Left renal pelvis (tissue), 4 donors: ENCODE data around the gene TUBG1. TPM values are rescaled to one million over a fixed set of nuclear protein-coding genes. Genes with fewer than 3 reads are reported as not detected.
A peak's percentile ranks its signal among the peaks of the same experiment; 100 is the strongest.

Experiments
- DNase-seq, 4 donors: peaks; one replicate each; pipeline ENCODE4 v3.0.0-alpha.2; 2013; ENCODE audit warnings: low read depth in 4 of 4, low spot score in 3 of 4
- polyA plus RNA-seq, 4 donors: library from polyadenylated mRNA; unstranded; fragments of 120-200 nt; gene quantifications; one replicate each; pipeline ENCODE4 v1.2.1, GENCODE V29; 2013; ENCODE audit not compliant: insufficient read length in 4 of 4

The TUBG1 gene
- polyA plus RNA-seq, 4 donors, result 32.6 to 57.1 (median 52.7) TPM

GRCh38 chr17:42578282-42578869 lies 31.1 kb upstream of the TUBG1 start:
- peak in 2 of 4 donors; percentile 68 to 73 for DNase-seq

GRCh38 chr17:42579794-42580551 lies 29.5 kb upstream of the TUBG1 start:
- no peak for DNase-seq

- no peak for DNase-seq
Measured at GRCh38 chr17:42581744-42582270, 27.7 kb upstream of the TUBG1 start.

- DNase-seq, result no peak
Measured at GRCh38 chr17:42584880-42585279, 24.6 kb upstream of the TUBG1 start.

GRCh38 chr17:42585353-42585752 lies 24.1 kb upstream of the TUBG1 start:
- DNase-seq, result no peak

- DNase-seq, result no peak
Measured at GRCh38 chr17:42586514-42587230, 22.8 kb upstream of the TUBG1 start.

- no peak for DNase-seq
Measured at GRCh38 chr17:42590886-42591285, 18.6 kb upstream of the TUBG1 start.

GRCh38 chr17:42591411-42591810 lies 18.1 kb upstream of the TUBG1 start:
- no peak for DNase-seq

- no peak for DNase-seq
Measured at GRCh38 chr17:42596386-42596785, 13.1 kb upstream of the TUBG1 start.

- DNase-seq, result no peak
Measured at GRCh38 chr17:42598905-42599304, 10.6 kb upstream of the TUBG1 start.

GRCh38 chr17:42603318-42603717 lies 6.2 kb upstream of the TUBG1 start:
- no peak for DNase-seq

GRCh38 chr17:42607769-42608168 lies 1.7 kb upstream of the TUBG1 start:
- DNase-seq, result no peak

- no peak for DNase-seq
Measured at GRCh38 chr17:42608305-42609181, 940 bp upstream of the TUBG1 start.

GRCh38 chr17:42609814-42610801 lies 625 bp downstream of the TUBG1 start:
- DNase-seq, result peak in 1 of 4 donors; percentile 15

GRCh38 chr17:42612013-42612412 lies 2.5 kb downstream of the TUBG1 start:
- no peak for DNase-seq

GRCh38 chr17:42613699-42614295 lies 4.3 kb downstream of the TUBG1 start:
- no peak for DNase-seq

- DNase-seq, result no peak
Measured at GRCh38 chr17:42617956-42618431, 8.5 kb downstream of the TUBG1 start.

- DNase-seq, result no peak
Measured at GRCh38 chr17:42618442-42619150, 9.1 kb downstream of the TUBG1 start.
